ENCODE data around the gene VN1R5. TPM values are rescaled to one million over a fixed set of nuclear protein-coding genes. Genes with fewer than 3 reads are reported as not detected.

VN1R5 gene
- total and polyA plus RNA-seq, 2 of the 4 experiments (the other 2 are of a cell fraction): not detected

- no peak for TF ChIP-seq CEBPB (IDR thresholded peaks at IDR 0.05; ENCODE audit: low read depth, low read length)
- no peak for TF ChIP-seq SMC3 (IDR thresholded peaks at IDR 0.05; ENCODE audit: low read depth, low read length)
Observed at GRCh38 chr1:247212627-247213617, 43.0 kb upstream of the VN1R5 start (continued).

GRCh38 chr1:247216261-247216660, 39.6 kb upstream of the VN1R5 start:
- WGBS, 2 experiments (ENCODE audit: extremely low coverage in 2 of 2, insufficient read length in 1 of 2): no CpG with 5 or more reads among the region's 3 CpGs
- H3K9me1 ChIP-seq (ENCODE audit: insufficient read depth, low read length): no peaks in the 10 kb centered on the region
- H4K91ac ChIP-seq (ENCODE audit: insufficient read depth, low read depth, low read length): no peak overlapping the region
- H3K56ac ChIP-seq (ENCODE audit: extremely low read depth, insufficient read depth, low read length): no peak overlapping the region
- ChIA-PET CTCF (no interaction called here), POLR2A (ENCODE audit: unreplicated experiment) (no interaction called here)
- H2BK5ac ChIP-seq (ENCODE audit: low read depth, low read length, poor library complexity, severe bottlenecking): no peak overlapping the region
- no peaks in the 10 kb centered on the region for H3K27me3 ChIP-seq (ENCODE audit: control insufficient read depth, insufficient read depth, low read length)
- DNase-seq (no peak), ATAC-seq (ENCODE audit: low read depth) (no peak)
- in situ Hi-C loops (cut with MboI; ENCODE audit: low sequenced_read_pairs): no loop called here
- no peaks in the 10 kb centered on the region for H3K9me3 ChIP-seq (ENCODE audit: control insufficient read depth, insufficient read depth, low read length)
- BruUV-seq (replicated peaks): no TSS peak
- no peak overlapping the region for H2AFZ ChIP-seq (replicated peaks; ENCODE audit: low read length, poor library complexity)
- H3K9ac ChIP-seq (ENCODE audit: low read depth, low read length): no peak overlapping the region
- H3K27ac ChIP-seq (ENCODE audit: insufficient read depth, low read length): no peak overlapping the region
- intact Hi-C loops (cut with micrococcal nuclease): no loop called here
- H3K4me1 ChIP-seq (ENCODE audit: control insufficient read depth, insufficient read depth, low read length): no peaks in the 10 kb centered on the region
- no peaks in the 10 kb centered on the region for H3K79me1 ChIP-seq (ENCODE audit: low read depth in 1 of 2, low read length in 2 of 2)
- H4K5ac ChIP-seq (ENCODE audit: low read depth, low read length): no peak overlapping the region
- H4K20me1 ChIP-seq (ENCODE audit: insufficient read depth, low read length): no peaks in the 10 kb centered on the region
- no peak overlapping the region for H2AK9ac ChIP-seq (replicated peaks; ENCODE audit: low read depth, low read length, poor library complexity)
- H3K36me3 ChIP-seq (ENCODE audit: control insufficient read depth, insufficient read depth, low read length): no peaks in the 10 kb centered on the region
- H3K4me3 ChIP-seq (ENCODE audit: insufficient read depth, low read depth, low read length): no peak overlapping the region
- no peak overlapping the region for H2BK120ac ChIP-seq (ENCODE audit: low read depth, low read length)
- no peak overlapping the region for H3K4ac ChIP-seq (ENCODE audit: low read depth, low read length)
- no peak overlapping the region for H2BK15ac ChIP-seq (ENCODE audit: low read depth, low read length)
- no peak overlapping the region for H3K18ac ChIP-seq (ENCODE audit: low read depth, low read length)
- no peak overlapping the region for H2BK20ac ChIP-seq (ENCODE audit: low read depth, low read length)
- dilution Hi-C loops (cut with HindIII; ENCODE audit: low sequenced_read_pairs, unreplicated experiment): no loop called here
- no peak overlapping the region for H3K14ac ChIP-seq (replicated peaks; ENCODE audit: low read depth, low read length)
- H4K8ac ChIP-seq (ENCODE audit: low read depth in 2 of 2, low read length in 2 of 2): no peak overlapping the region
- no peak overlapping the region for H2AK5ac ChIP-seq (ENCODE audit: low read depth, low read length)
- no peak overlapping the region for H3K23ac ChIP-seq (ENCODE audit: low read depth, low read length)
- H3K4me2 ChIP-seq (ENCODE audit: low read depth, low read length): no peak overlapping the region
- TF ChIP-seq RCOR1 (IDR thresholded peaks at IDR 0.05; ENCODE audit: insufficient replicate concordance, low read length): no peak
- TF ChIP-seq BHLHE40 (IDR thresholded peaks at IDR 0.05; ENCODE audit: low read depth, low read length): no peak
- no peak for TF ChIP-seq RAD21 (IDR thresholded peaks at IDR 0.05; ENCODE audit: low read length)
- TF ChIP-seq NFE2L2 (IDR thresholded peaks at IDR 0.05; ENCODE audit: low read depth, low read length): no peak
- TF ChIP-seq RFX5 (IDR thresholded peaks at IDR 0.05; ENCODE audit: low read depth, low read length): no peak
- no peak for TF ChIP-seq FOS (IDR thresholded peaks at IDR 0.05; ENCODE audit: low read depth, low read length)
- no peak for TF ChIP-seq MXI1 (IDR thresholded peaks at IDR 0.05; ENCODE audit: borderline replicate concordance, low read depth, low read length)
- no peak for TF ChIP-seq CEBPB (IDR thresholded peaks at IDR 0.05; ENCODE audit: low read depth, low read length)
- no peak for TF ChIP-seq MAFK (IDR thresholded peaks at IDR 0.05; ENCODE audit: low read depth, low read length)
- no peak for TF ChIP-seq SMC3 (IDR thresholded peaks at IDR 0.05; ENCODE audit: low read depth, low read length)
- no peak for TF ChIP-seq USF2 (IDR thresholded peaks at IDR 0.05; ENCODE audit: low read depth, low read length)
- TF ChIP-seq POLR2A (IDR thresholded peaks at IDR 0.05; ENCODE audit: low read depth, low read length): no peak
- TF ChIP-seq MAZ (IDR thresholded peaks at IDR 0.05; ENCODE audit: borderline replicate concordance, low read depth, low read length): no peak
- no peak for TF ChIP-seq CTCF (conservative IDR thresholded peaks at IDR 0.05; ENCODE audit: low read depth, low read length)
- no peak for TF ChIP-seq CHD1 (IDR thresholded peaks at IDR 0.05; ENCODE audit: low read depth, low read length)
